Esophagus squamous epithelium (tissue), 5 donors: ENCODE measurements around the gene FMNL1. TPM values are rescaled to one million over a fixed set of nuclear protein-coding genes. Genes with fewer than 3 reads are reported as not detected.

Experiments used
- DNase-seq: peaks from one replicate; lab custom pipeline; 2025; lab: John Stamatoyannopoulos, UW
- H3K27ac ChIP-seq, 4 donors: fragments of 200-600 bp; sonication (generic); one replicate each; pipeline ENCODE4 v1.5.1; 2016 to 2019; ENCODE audit warnings: mild to moderate bottlenecking in 1 of 4
- H3K27me3 ChIP-seq, 4 donors: fragments of 200-600 bp; sonication (generic); 1 replicate in 3 of 4; 2 replicates in 1 of 4; pipeline versions ENCODE4 v1.5.1 to v1.6.0; 2017 to 2021; ENCODE audit warnings: antibody characterized with exemption in 1 of 4
- H3K36me3 ChIP-seq, 3 donors: fragments of 200-600 bp; sonication (generic); one replicate each; pipeline ENCODE4 v1.5.1; 2016 to 2019
- H3K4me1 ChIP-seq, 3 donors: fragments of 200-600 bp; sonication (generic); one replicate each; pipeline ENCODE4 v1.5.1; 2017 to 2019
- H3K4me3 ChIP-seq, 4 donors: fragments of 200-600 bp; sonication (generic); 1 replicate in 3 of 4; 2 replicates in 1 of 4; pipeline ENCODE4 v1.5.1; 2016 to 2019; ENCODE audit warnings: mild to moderate bottlenecking in 2 of 4, moderate library complexity in 1 of 4
- H3K9me3 ChIP-seq, 3 donors: fragments of 200-600 bp; sonication (generic); one replicate each; pipeline ENCODE4 v1.5.1; 2016 to 2019
- CTCF ChIP-seq, 6 experiments: fragments of 450-650 bp in 4 of 6; fragments of 200-600 bp in 2 of 6; sonication (generic) in 2 of 6; IDR thresholded peaks; one replicate each; pipeline ENCODE4 v1.5.1; 2016 to 2019; ENCODE audit warnings: antibody characterized with exemption in 6 of 6, mild to moderate bottlenecking in 4 of 6, moderate library complexity in 4 of 6
- POLR2A ChIP-seq, 4 donors: fragments of 450-650 bp; IDR thresholded peaks; one replicate each; pipeline ENCODE4 v1.6.1; 2017; ENCODE audit warnings: antibody characterized with exemption in 4 of 4, mild to moderate bottlenecking in 4 of 4, moderate library complexity in 3 of 4
- WGBS, 2 donors: methylation state at CpG; one replicate each; pipeline ENCODE4 v1.1.5; 2018; 5-methylcytosine and 5-hydroxymethylcytosine counted together
- intact Hi-C: fragments of 100-400 bp; cut with DNase I; formaldehyde crosslinking; loops from one replicate; pipeline ENCODE4 v1.15.0; 2022
- total RNA-seq, 4 donors: library from RNA; depleted of rRNA; stranded (reverse); fragments of >200 nt; gene quantifications; one replicate each; pipeline ENCODE4 v1.1.0, GENCODE V29; 2016
- donor health status: DM: yes; HTN: yes; CAD: no.

FMNL1 gene
- total RNA-seq, 4 donors from 2014 or later: 3.5 to 16.8 (median 6.9) TPM

- no peak for DNase-seq
- H3K9me3 ChIP-seq: no peaks in the 10 kb centered on the region
- WGBS, 2 donors: 34 to 65% methylated on average over 7 of the region's 7 CpGs
- TF ChIP-seq CTCF (IDR thresholded peaks at IDR 0.05) (no peak), POLR2A (IDR thresholded peaks at IDR 0.05) (no peak)
- peak overlapping the region; percentile 57 to 81 (median 80) for H3K27ac ChIP-seq
- no peaks in the 10 kb centered on the region for H3K36me3 ChIP-seq
- no peaks in the 10 kb centered on the region for H3K27me3 ChIP-seq
- no peak overlapping the region for H3K4me3 ChIP-seq
- peaks cover 78 to 100% (median 87%) of the 10 kb centered on the region in 3 donors for H3K4me1 ChIP-seq
- intact Hi-C loops: no loop called here
These were observed 74.5 kb downstream of the FMNL1 start for GRCh38 chr17:45296003-45296832.

- Histone ChIP-seq H3K4me3 (no peak overlapping the region), H3K9me3 (no peaks in the 10 kb centered on the region), H3K36me3 (no peaks in the 10 kb centered on the region), H3K27me3 (no peaks in the 10 kb centered on the region), H3K27ac (peak overlapping the region; percentile 57 to 81 (median 80)), H3K4me1 (peaks cover 73 to 100% (median 82%) of the 10 kb centered on the region in 3 donors)
- WGBS, 2 donors: 29 to 43% methylated on average over 1 of the region's 1 CpG
- intact Hi-C loops: no loop called here
- no peak for TF ChIP-seq POLR2A (IDR thresholded peaks at IDR 0.05)
- no peak for TF ChIP-seq CTCF (IDR thresholded peaks at IDR 0.05)
- no peak for DNase-seq
These were observed 75.1 kb downstream of the FMNL1 start for GRCh38 chr17:45296833-45297124.

Other genes with a start within 250 kb of the FMNL1 start
- gene DCAKD, start 170.3 kb upstream of the FMNL1 start, total RNA-seq: 10 to 100 TPM; 23.8 to 44.1 (median 34.7) TPM
- gene NMT1, start 160.6 kb upstream of the FMNL1 start, total RNA-seq: 10 to 100 TPM; 54.6 to 66.2 (median 57.8) TPM
- 100 to 1,000 TPM in 1 of 4 donors, 10 to 100 TPM in 3; 16.3 to 105 (median 20.5) TPM for gene PLCD3, start 89.4 kb upstream of the FMNL1 start, total RNA-seq
- 1 to 10 TPM; 1.7 to 6.9 (median 4.5) TPM for gene ACBD4, start 86.2 kb upstream of the FMNL1 start, total RNA-seq
- gene HEXIM1, start 73.4 kb upstream of the FMNL1 start, total RNA-seq: 10 to 100 TPM; 19.8 to 28.4 (median 25.3) TPM
- 1 to 10 TPM; 1.7 to 9.0 (median 4.9) TPM for gene HEXIM2, start 60.0 kb upstream of the FMNL1 start, total RNA-seq
- gene SPATA32, start 40.2 kb downstream of the FMNL1 start, total RNA-seq: not detected
- gene MAP3K14, start 95.1 kb downstream of the FMNL1 start, total RNA-seq: 10 to 100 TPM in 1 of 4 donors, 1 to 10 TPM in 3; 3.7 to 14.7 (median 6.7) TPM
- gene ARHGAP27, start 211.0 kb downstream of the FMNL1 start, total RNA-seq: 100 to 1,000 TPM in 2 of 4 donors, 10 to 100 TPM in 2; 37.7 to 146 (median 103) TPM